Body of pancreas (tissue), 4 donors: Measurements from ENCODE around the gene LARP4B. TPM values are rescaled to one million over a fixed set of nuclear protein-coding genes. Genes with fewer than 3 reads are reported as not detected.

Experiments used
- ATAC-seq: fragments of 150-250 bp; one replicate; pipeline ENCODE4 v1.9.1; 2016
- DNase-seq, 4 donors: peaks; one replicate each; pipeline ENCODE4 v3.0.0-alpha.2; 2019
- H3K27ac ChIP-seq, 4 donors: fragments of 200-600 bp; sonication (generic); 1 replicate in 3 of 4; 2 replicates in 1 of 4; pipeline versions ENCODE4 v1.5.1 to v1.6.1; 2016 to 2019; ENCODE audit warnings: mild to moderate bottlenecking in 1 of 4, mixed read lengths in 1 of 4, moderate library complexity in 1 of 4
- H3K27me3 ChIP-seq, 2 donors: fragments of 200-600 bp; sonication (generic); one replicate each; pipeline ENCODE4 v1.6.0; 2016; ENCODE audit warnings: mild to moderate bottlenecking in 1 of 2
- H3K36me3 ChIP-seq, 2 donors: fragments of 200-600 bp; sonication (generic); replicated peaks in 1 of 2; 2 replicates each; pipeline ENCODE4 v1.5.1; 2016; ENCODE audit warnings: low read depth in 2 of 2; ENCODE audit not compliant: insufficient read depth in 1 of 2
- H3K4me1 ChIP-seq: fragments of 200-600 bp; sonication (generic); one replicate; pipeline ENCODE4 v1.6.0; 2016
- H3K4me3 ChIP-seq, 2 donors: fragments of 200-600 bp; sonication (generic); 1 replicate in 1 of 2; 2 replicates in 1 of 2; pipeline ENCODE4 v1.5.1; 2016 to 2019
- H3K9me3 ChIP-seq, 3 donors: fragments of 200-600 bp; sonication (generic); 1 replicate in 2 of 3; 2 replicates in 1 of 3; pipeline ENCODE4 v1.5.1; 2016
- CTCF ChIP-seq, 7 experiments: fragments of 450-650 bp in 4 of 7; fragments of 200-600 bp in 3 of 7; sonication (generic) in 3 of 7; IDR thresholded peaks; one replicate each; pipeline ENCODE4 v1.5.1; 2016 to 2019; ENCODE audit warnings: antibody characterized with exemption in 7 of 7
- POLR2A ChIP-seq, 3 donors: fragments of 450-650 bp; IDR thresholded peaks; one replicate each; pipeline ENCODE4 v1.6.1; 2016; ENCODE audit warnings: antibody characterized with exemption in 3 of 3, mild to moderate bottlenecking in 2 of 3
- WGBS, 2 donors: methylation state at CpG; one replicate each; pipeline ENCODE4 v1.1.5; 2017; 5-methylcytosine and 5-hydroxymethylcytosine counted together
- intact Hi-C: fragments of 100-400 bp; cut with DNase I; formaldehyde crosslinking; loops from one replicate; pipeline ENCODE4 v1.15.1; 2023
- total RNA-seq, 2 donors: library from RNA; depleted of rRNA; stranded (reverse); fragments of >200 nt; gene quantifications; one replicate each; pipeline ENCODE4 v1.1.0, GENCODE V29; 2016

LARP4B gene
- total RNA-seq, 2 donors from 2014 or later: 41.0 to 61.6 TPM

GRCh38 chr10:822197-822596 lies 109.3 kb downstream of the LARP4B start:
- Histone ChIP-seq H3K27me3 (no peaks in the 10 kb centered on the region), H3K4me1 (peaks cover 3% of the 10 kb centered on the region), H3K36me3 (peaks cover 1 to 34% of the 10 kb centered on the region in 2 donors), H3K27ac (no peak overlapping the region), H3K4me3 (no peak overlapping the region), H3K9me3 (no peaks in the 10 kb centered on the region)
- no peak for TF ChIP-seq POLR2A (IDR thresholded peaks at IDR 0.05)
- no peak for TF ChIP-seq CTCF (IDR thresholded peaks at IDR 0.05)
- ATAC-seq (no peak), DNase-seq (no peak)
- WGBS, 2 donors: 96% methylated on average over 12 of the region's 12 CpGs; no CpG with 5 or more reads in 1 of the 2 donors
- intact Hi-C loops: no loop called here

- H3K36me3 ChIP-seq: peaks cover 6 to 39% of the 10 kb centered on the region in 2 donors
Observed at GRCh38 chr10:821322-821721, 110.2 kb downstream of the LARP4B start.

GRCh38 chr10:819816-820215 lies 111.7 kb downstream of the LARP4B start:
- no peak for TF ChIP-seq CTCF (IDR thresholded peaks at IDR 0.05)
- no peak for TF ChIP-seq POLR2A (IDR thresholded peaks at IDR 0.05)
- H3K36me3 ChIP-seq: peaks cover 8 to 35% of the 10 kb centered on the region in 2 donors
- intact Hi-C loops: no loop called here
- no peaks in the 10 kb centered on the region for H3K27me3 ChIP-seq
- peak overlapping the region in 1 of 4 donors; percentile 34 for H3K27ac ChIP-seq
- ATAC-seq (no peak), DNase-seq (no peak)
- 89 to 99% methylated on average over 8 of the region's 8 CpGs for WGBS, 2 donors
- H3K4me3 ChIP-seq: no peak overlapping the region
- H3K9me3 ChIP-seq: no peaks in the 10 kb centered on the region
- peaks cover 3% of the 10 kb centered on the region for H3K4me1 ChIP-seq

More at GRCh38 chr10:821322-821721, 110.2 kb downstream of the LARP4B start:
- peaks cover 3% of the 10 kb centered on the region for H3K4me1 ChIP-seq
- H3K27me3 ChIP-seq: no peaks in the 10 kb centered on the region
- TF ChIP-seq POLR2A (IDR thresholded peaks at IDR 0.05) (no peak), CTCF (IDR thresholded peaks at IDR 0.05) (no peak)
- intact Hi-C loops: no loop called here
- H3K9me3 ChIP-seq: no peaks in the 10 kb centered on the region
- DNase-seq (no peak), ATAC-seq (no peak)
- no peak overlapping the region for H3K27ac ChIP-seq
- no peak overlapping the region for H3K4me3 ChIP-seq
- WGBS, 2 donors: 80 to 83% methylated on average over 5 of the region's 5 CpGs

GRCh38 chr10:819326-819725 lies 112.2 kb downstream of the LARP4B start:
- intact Hi-C loops: no loop called here
- TF ChIP-seq POLR2A (IDR thresholded peaks at IDR 0.05) (no peak), CTCF (IDR thresholded peaks at IDR 0.05) (no peak)
- 67 to 74% methylated on average over 9 of the region's 9 CpGs for WGBS, 2 donors
- Histone ChIP-seq H3K27me3 (no peaks in the 10 kb centered on the region), H3K4me3 (no peak overlapping the region), H3K27ac (peak overlapping the region in 2 of 4 donors; percentile 4 to 34), H3K9me3 (no peaks in the 10 kb centered on the region), H3K36me3 (peaks cover 11 to 36% of the 10 kb centered on the region in 2 donors), H3K4me1 (no peaks in the 10 kb centered on the region)
- peak; percentile 55 for ATAC-seq
- no peak for DNase-seq

GRCh38 chr10:818526-819220 lies 112.8 kb downstream of the LARP4B start:
- TF ChIP-seq POLR2A (IDR thresholded peaks at IDR 0.05) (no peak), CTCF (IDR thresholded peaks at IDR 0.05) (no peak)
- DNase-seq: no peak

More at GRCh38 chr10:818526-819220, 112.8 kb downstream of the LARP4B start:
- ATAC-seq: no peak
- Histone ChIP-seq H3K27me3 (no peaks in the 10 kb centered on the region), H3K27ac (peak overlapping the region in 1 of 4 donors; percentile 4), H3K4me1 (no peaks in the 10 kb centered on the region), H3K36me3 (peaks cover 15 to 32% of the 10 kb centered on the region in 2 donors), H3K9me3 (no peaks in the 10 kb centered on the region), H3K4me3 (no peak overlapping the region)
- intact Hi-C loops: no loop called here
- WGBS, 2 donors: 82% methylated on average over 9 of the region's 9 CpGs
